Body of pancreas (tissue), 4 donors: ENCODE data around the gene TRIP11.

Experiments
- POLR2A ChIP-seq, 3 donors: fragments of 450-650 bp; IDR thresholded peaks; one replicate each; pipeline ENCODE4 v1.6.1; 2016; ENCODE audit warnings: antibody characterized with exemption in 3 of 3, mild to moderate bottlenecking in 2 of 3
- TF ChIP-seq, protein P1 (sequence below), 7 experiments: fragments of 450-650 bp in 4 of 7; fragments of 200-600 bp in 3 of 7; sonication (generic) in 3 of 7; IDR thresholded peaks; one replicate each; pipeline ENCODE4 v1.5.1; 2016 to 2019; ENCODE audit warnings: antibody characterized with exemption in 7 of 7

DNA sequence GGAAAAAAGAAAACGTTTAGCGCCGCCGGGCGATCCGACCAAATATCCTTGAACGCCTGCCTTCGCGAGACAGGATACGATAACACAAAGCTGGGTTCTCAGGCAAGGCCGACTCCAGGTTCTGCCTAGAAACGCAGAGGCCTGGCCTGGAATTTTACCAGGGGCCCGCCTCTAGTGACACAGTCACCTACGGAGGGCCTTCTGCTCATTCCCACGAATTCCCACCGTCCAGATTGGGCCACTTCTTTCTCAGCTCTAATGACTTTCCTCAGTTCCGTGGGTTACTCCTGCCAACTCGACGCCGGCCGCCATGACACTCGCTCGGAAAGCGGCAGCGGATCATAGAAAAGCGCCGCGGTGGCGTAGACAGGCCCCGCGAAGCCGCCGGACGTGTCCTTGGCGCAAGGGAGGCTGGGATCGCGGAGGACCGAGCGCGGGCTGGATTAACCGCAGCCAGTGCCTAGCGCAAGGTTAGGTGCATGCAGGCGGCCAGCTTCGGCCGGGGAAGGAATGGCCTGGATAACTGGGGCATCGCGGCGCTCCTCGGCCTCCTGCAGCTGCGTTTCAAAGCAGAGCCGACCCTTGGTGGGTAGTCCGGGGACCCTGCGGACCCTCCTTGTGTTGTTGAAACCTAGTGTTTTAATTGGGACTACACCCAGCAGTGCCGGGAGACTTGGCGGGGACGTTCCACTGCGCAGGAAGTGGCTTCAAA lies at the start of gene TRIP11:
- peak; percentile 89 to 95 (median 93) for TF ChIP-seq POLR2A (IDR thresholded peaks at IDR 0.05)
- TF ChIP-seq, protein P1, sequence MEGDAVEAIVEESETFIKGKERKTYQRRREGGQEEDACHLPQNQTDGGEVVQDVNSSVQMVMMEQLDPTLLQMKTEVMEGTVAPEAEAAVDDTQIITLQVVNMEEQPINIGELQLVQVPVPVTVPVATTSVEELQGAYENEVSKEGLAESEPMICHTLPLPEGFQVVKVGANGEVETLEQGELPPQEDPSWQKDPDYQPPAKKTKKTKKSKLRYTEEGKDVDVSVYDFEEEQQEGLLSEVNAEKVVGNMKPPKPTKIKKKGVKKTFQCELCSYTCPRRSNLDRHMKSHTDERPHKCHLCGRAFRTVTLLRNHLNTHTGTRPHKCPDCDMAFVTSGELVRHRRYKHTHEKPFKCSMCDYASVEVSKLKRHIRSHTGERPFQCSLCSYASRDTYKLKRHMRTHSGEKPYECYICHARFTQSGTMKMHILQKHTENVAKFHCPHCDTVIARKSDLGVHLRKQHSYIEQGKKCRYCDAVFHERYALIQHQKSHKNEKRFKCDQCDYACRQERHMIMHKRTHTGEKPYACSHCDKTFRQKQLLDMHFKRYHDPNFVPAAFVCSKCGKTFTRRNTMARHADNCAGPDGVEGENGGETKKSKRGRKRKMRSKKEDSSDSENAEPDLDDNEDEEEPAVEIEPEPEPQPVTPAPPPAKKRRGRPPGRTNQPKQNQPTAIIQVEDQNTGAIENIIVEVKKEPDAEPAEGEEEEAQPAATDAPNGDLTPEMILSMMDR (IDR thresholded peaks at IDR 0.05) = peak in 3 of 7 experiments; percentile 6 to 22 (median 7)
